ENCODE results near the gene MAN2A2.
"Not testable (repeated sequence)": the region's sequence is repeated elsewhere in the genome, so short reads cannot be mapped to it uniquely, and the experiment has no call there.

Gene MAN2A2

GRCh38 chr15:90903733-90904536, 833 bp downstream of the MAN2A2 start:
- no peak for DNase-seq (ENCODE audit: low read depth, low spot score)

- no peak for DNase-seq (ENCODE audit: low read depth, low spot score)
Observed at GRCh38 chr15:90904746-90905145, 1.6 kb downstream of the MAN2A2 start.

GRCh38 chr15:90905306-90906180, 2.4 kb downstream of the MAN2A2 start:
- DNase-seq (ENCODE audit: low read depth, low spot score) = no peak

- DNase-seq (ENCODE audit: low read depth, low spot score) = no peak
Observed at GRCh38 chr15:90906181-90906849, 3.2 kb downstream of the MAN2A2 start.

- DNase-seq (ENCODE audit: low read depth, low spot score) = no peak
Observed at GRCh38 chr15:90907051-90907660, 4.1 kb downstream of the MAN2A2 start.

GRCh38 chr15:90907838-90908507, 4.9 kb downstream of the MAN2A2 start:
- no peak for DNase-seq (ENCODE audit: low read depth, low spot score)

GRCh38 chr15:90909449-90909848, 6.3 kb downstream of the MAN2A2 start:
- not testable (repeated sequence) for DNase-seq (ENCODE audit: low read depth, low spot score)

- DNase-seq (ENCODE audit: low read depth, low spot score) = no peak
Observed at GRCh38 chr15:90909976-90910375, 6.9 kb downstream of the MAN2A2 start.

GRCh38 chr15:90910441-90911301, 7.6 kb downstream of the MAN2A2 start:
- DNase-seq (ENCODE audit: low read depth, low spot score) = no peak

- DNase-seq (ENCODE audit: low read depth, low spot score) = no peak
Observed at GRCh38 chr15:90911302-90911623, 8.2 kb downstream of the MAN2A2 start.

- no peak for DNase-seq (ENCODE audit: low read depth, low spot score)
Observed at GRCh38 chr15:90911906-90912769, 9.0 kb downstream of the MAN2A2 start.

- no peak for DNase-seq (ENCODE audit: low read depth, low spot score)
Observed at GRCh38 chr15:90912770-90913075, 9.6 kb downstream of the MAN2A2 start.

- no peak for DNase-seq (ENCODE audit: low read depth, low spot score)
Observed at GRCh38 chr15:90913398-90913944, 10.4 kb downstream of the MAN2A2 start.

GRCh38 chr15:90914305-90915080, 11.4 kb downstream of the MAN2A2 start:
- DNase-seq (ENCODE audit: low read depth, low spot score) = no peak

- DNase-seq (ENCODE audit: low read depth, low spot score) = no peak
Observed at GRCh38 chr15:90915216-90915807, 12.2 kb downstream of the MAN2A2 start.

- DNase-seq (ENCODE audit: low read depth, low spot score) = no peak
Observed at GRCh38 chr15:90915808-90916440, 12.8 kb downstream of the MAN2A2 start.

GRCh38 chr15:90916461-90916860, 13.4 kb downstream of the MAN2A2 start:
- DNase-seq (ENCODE audit: low read depth, low spot score) = no peak

GRCh38 chr15:90917569-90917968, 14.5 kb downstream of the MAN2A2 start:
- DNase-seq (ENCODE audit: low read depth, low spot score) = no peak
